Muscle layer of duodenum (tissue), 2 donors: ENCODE results near the gene RXRA.

Experiments
- H3K27ac ChIP-seq: one replicate; pipeline ENCODE4 v1.7.0; 2013; ENCODE audit warnings: mild to moderate bottlenecking, low read length
- H3K27me3 ChIP-seq: one replicate; pipeline ENCODE4 v1.7.0; 2013; ENCODE audit warnings: low read depth, mild to moderate bottlenecking, control low read depth, low read length
- H3K36me3 ChIP-seq, 2 donors: one replicate each; pipeline ENCODE4 v1.7.0; 2013; ENCODE audit warnings: low read length in 2 of 2, control low read depth in 1 of 2, mild to moderate bottlenecking in 1 of 2; ENCODE audit not compliant: insufficient read depth in 2 of 2, control insufficient read depth in 1 of 2
- H3K4me1 ChIP-seq, 2 donors: one replicate each; pipeline ENCODE4 v1.7.0; 2013; ENCODE audit warnings: low read length in 2 of 2, mild to moderate bottlenecking in 2 of 2, control low read depth in 1 of 2, moderate library complexity in 1 of 2; ENCODE audit not compliant: insufficient read depth in 2 of 2, control insufficient read depth in 1 of 2
- H3K4me3 ChIP-seq, 2 donors: one replicate each; pipeline ENCODE4 v1.7.0; 2013; ENCODE audit warnings: low read length in 2 of 2, low read depth in 1 of 2, mild to moderate bottlenecking in 1 of 2
- H3K9me3 ChIP-seq, 2 donors: one replicate each; pipeline ENCODE4 v1.7.0; 2013; ENCODE audit warnings: low read length in 2 of 2, control low read depth in 1 of 2, mild to moderate bottlenecking in 1 of 2; ENCODE audit not compliant: control insufficient read depth in 1 of 2
- donor health status: healthy.

The RXRA gene

GRCh38 chr9:134449180-134449916 is 123.1 kb downstream of the RXRA start:
- Histone ChIP-seq H3K4me1 (no peaks in the 10 kb centered on the region), H3K36me3 (no peaks in the 10 kb centered on the region), H3K27ac (no peak overlapping the region), H3K4me3 (no peak overlapping the region), H3K9me3 (peaks cover 0 to 7% of the 10 kb centered on the region in 2 donors), H3K27me3 (no peaks in the 10 kb centered on the region)

GRCh38 chr9:134451700-134452458 is 125.6 kb downstream of the RXRA start:
- peaks cover 0 to 16% of the 10 kb centered on the region in 2 donors for H3K4me1 ChIP-seq
- no peak overlapping the region for H3K27ac ChIP-seq
- no peak overlapping the region for H3K4me3 ChIP-seq
- no peaks in the 10 kb centered on the region for H3K27me3 ChIP-seq
- peaks cover 0 to 7% of the 10 kb centered on the region in 2 donors for H3K9me3 ChIP-seq
- peaks cover 0 to 6% of the 10 kb centered on the region in 2 donors for H3K36me3 ChIP-seq

GRCh38 chr9:134452728-134453127 is 126.5 kb downstream of the RXRA start:
- H3K9me3 ChIP-seq = peaks cover 0 to 7% of the 10 kb centered on the region in 2 donors
- H3K36me3 ChIP-seq = peaks cover 0 to 6% of the 10 kb centered on the region in 2 donors
- H3K27ac ChIP-seq = no peak overlapping the region
- H3K4me1 ChIP-seq = peaks cover 0 to 21% of the 10 kb centered on the region in 2 donors
- H3K27me3 ChIP-seq = no peaks in the 10 kb centered on the region
- H3K4me3 ChIP-seq = no peak overlapping the region

- no peak overlapping the region for H3K27ac ChIP-seq
- H3K27me3 ChIP-seq = no peaks in the 10 kb centered on the region
- H3K9me3 ChIP-seq = peaks cover 0 to 4% of the 10 kb centered on the region in 2 donors
- peaks cover 0 to 6% of the 10 kb centered on the region in 2 donors for H3K36me3 ChIP-seq
- H3K4me1 ChIP-seq = peaks cover 0 to 31% of the 10 kb centered on the region in 2 donors
- H3K4me3 ChIP-seq = no peak overlapping the region
Measured at GRCh38 chr9:134453776-134454475, 127.7 kb downstream of the RXRA start.

- Histone ChIP-seq H3K4me1 (peaks cover 0 to 34% of the 10 kb centered on the region in 2 donors), H3K9me3 (no peaks in the 10 kb centered on the region), H3K4me3 (no peak overlapping the region), H3K27me3 (no peaks in the 10 kb centered on the region), H3K36me3 (peaks cover 0 to 6% of the 10 kb centered on the region in 2 donors), H3K27ac (no peak overlapping the region)
Measured at GRCh38 chr9:134454476-134454857, 128.2 kb downstream of the RXRA start.

GRCh38 chr9:134455021-134455471 is 128.8 kb downstream of the RXRA start:
- peaks cover 0 to 6% of the 10 kb centered on the region in 2 donors for H3K36me3 ChIP-seq
- H3K27ac ChIP-seq = peak overlapping the region; percentile 47
- peaks cover 0 to 34% of the 10 kb centered on the region in 2 donors for H3K4me1 ChIP-seq
- H3K4me3 ChIP-seq = no peak overlapping the region
- no peaks in the 10 kb centered on the region for H3K27me3 ChIP-seq
- H3K9me3 ChIP-seq = no peaks in the 10 kb centered on the region

- Histone ChIP-seq H3K4me3 (peak overlapping the region; percentile 34 to 52), H3K27ac (peak overlapping the region; percentile 47), H3K4me1 (peaks cover 0 to 34% of the 10 kb centered on the region in 2 donors), H3K9me3 (no peaks in the 10 kb centered on the region), H3K36me3 (peaks cover 0 to 6% of the 10 kb centered on the region in 2 donors), H3K27me3 (no peaks in the 10 kb centered on the region)
Measured at GRCh38 chr9:134455537-134455933, 129.3 kb downstream of the RXRA start.

- Histone ChIP-seq H3K4me1 (peaks cover 0 to 34% of the 10 kb centered on the region in 2 donors), H3K36me3 (peaks cover 0 to 6% of the 10 kb centered on the region in 2 donors), H3K27me3 (no peaks in the 10 kb centered on the region), H3K4me3 (peak overlapping the region; percentile 34 to 52), H3K27ac (peak overlapping the region; percentile 83), H3K9me3 (peaks cover 0 to under 1% of the 10 kb centered on the region in 2 donors)
Measured at GRCh38 chr9:134455934-134456755, 129.9 kb downstream of the RXRA start.

- Histone ChIP-seq H3K9me3 (peaks cover 0 to 4% of the 10 kb centered on the region in 2 donors), H3K4me1 (peaks cover 0 to 34% of the 10 kb centered on the region in 2 donors), H3K4me3 (peak overlapping the region; percentile 11 to 52), H3K27me3 (no peaks in the 10 kb centered on the region), H3K27ac (peak overlapping the region; percentile 83), H3K36me3 (peaks cover 0 to 6% of the 10 kb centered on the region in 2 donors)
Measured at GRCh38 chr9:134456756-134457305, 130.6 kb downstream of the RXRA start.
